ENCODE results near the gene TASL.
"Not testable (repeated sequence)": the region's sequence is repeated elsewhere in the genome, so short reads cannot be mapped to it uniquely, and the experiment has no call there.

Gene TASL

DNA sequence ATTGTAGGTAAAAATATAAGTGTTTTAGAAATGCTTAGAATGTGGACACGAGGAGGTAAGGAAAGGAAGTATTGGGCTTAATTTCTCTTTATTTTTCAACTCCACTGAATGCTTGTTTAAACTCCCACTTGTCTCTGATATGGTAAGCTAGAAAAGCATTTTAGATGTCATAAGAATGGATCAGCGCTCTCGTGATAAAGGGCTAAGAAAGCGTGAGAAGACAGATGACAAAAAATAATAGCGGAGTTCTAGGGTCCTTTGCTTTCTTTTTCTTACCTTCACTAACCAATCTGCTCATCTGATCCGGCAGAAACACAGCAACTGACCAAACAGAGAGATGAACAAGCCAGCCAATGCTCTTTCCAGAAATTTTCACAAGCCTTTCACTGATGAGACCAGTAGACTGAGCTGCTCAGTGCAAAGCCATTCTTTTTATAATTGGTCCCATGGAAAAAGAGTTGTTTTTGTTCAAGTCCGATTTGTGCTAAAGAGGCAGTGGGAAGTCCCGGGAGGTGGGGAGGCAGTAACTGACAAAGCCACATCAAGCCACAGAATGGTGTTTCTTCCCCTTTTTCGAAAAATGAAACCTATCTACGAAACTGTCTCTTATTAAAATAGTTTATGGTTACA is at the start of gene TASL:
TSS of gene TASL (minus strand) at position 405 of the 630 bp plus-strand sequence. CDS start 17,411 bp downstream, outside the sequence.
- DNase-seq (ENCODE audit: low read depth) = no peak

GRCh38 chrX:30626402-30626801 is 48.8 kb upstream of the TASL start:
- DNase-seq (ENCODE audit: low read depth) = no peak

GRCh38 chrX:30622361-30622760 is 44.8 kb upstream of the TASL start:
- DNase-seq (ENCODE audit: low read depth) = no peak

GRCh38 chrX:30620980-30621618 is 43.5 kb upstream of the TASL start:
- no peak for DNase-seq (ENCODE audit: low read depth)

- DNase-seq (ENCODE audit: low read depth) = no peak
Observed at GRCh38 chrX:30620125-30620524, 42.6 kb upstream of the TASL start.

GRCh38 chrX:30618160-30618765 is 40.7 kb upstream of the TASL start:
- DNase-seq (ENCODE audit: low read depth) = no peak

DNA sequence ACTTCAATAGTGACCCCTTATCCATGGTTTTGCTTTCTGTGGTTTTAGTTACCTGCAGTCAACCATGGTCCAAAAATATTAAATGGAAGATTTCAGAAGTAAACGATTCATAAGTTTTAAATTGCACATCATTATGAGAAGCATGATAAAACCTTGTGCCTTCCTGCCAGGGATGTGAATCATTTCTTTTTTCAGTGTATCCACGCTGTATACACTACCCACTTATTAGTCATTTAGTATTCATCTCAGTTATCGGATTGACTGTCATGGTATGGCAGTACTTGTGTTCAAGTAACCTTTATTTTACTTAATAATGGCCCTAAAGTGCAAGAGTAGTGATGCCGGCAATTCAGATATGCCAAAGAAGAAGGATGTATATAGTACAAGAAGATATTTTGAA is 37.7 kb upstream of the TASL start:
- DNase-seq (ENCODE audit: low read depth) = no peak

- no peak for DNase-seq (ENCODE audit: low read depth)
Observed at GRCh38 chrX:30613721-30614120, 36.2 kb upstream of the TASL start.

- DNase-seq (ENCODE audit: low read depth) = no peak
Observed at GRCh38 chrX:30612250-30612655, 34.7 kb upstream of the TASL start.

GRCh38 chrX:30610026-30610425 is 32.5 kb upstream of the TASL start:
- no peak for DNase-seq (ENCODE audit: low read depth)

- DNase-seq (ENCODE audit: low read depth) = no peak
Observed at GRCh38 chrX:30607155-30607554, 29.6 kb upstream of the TASL start.

DNA sequence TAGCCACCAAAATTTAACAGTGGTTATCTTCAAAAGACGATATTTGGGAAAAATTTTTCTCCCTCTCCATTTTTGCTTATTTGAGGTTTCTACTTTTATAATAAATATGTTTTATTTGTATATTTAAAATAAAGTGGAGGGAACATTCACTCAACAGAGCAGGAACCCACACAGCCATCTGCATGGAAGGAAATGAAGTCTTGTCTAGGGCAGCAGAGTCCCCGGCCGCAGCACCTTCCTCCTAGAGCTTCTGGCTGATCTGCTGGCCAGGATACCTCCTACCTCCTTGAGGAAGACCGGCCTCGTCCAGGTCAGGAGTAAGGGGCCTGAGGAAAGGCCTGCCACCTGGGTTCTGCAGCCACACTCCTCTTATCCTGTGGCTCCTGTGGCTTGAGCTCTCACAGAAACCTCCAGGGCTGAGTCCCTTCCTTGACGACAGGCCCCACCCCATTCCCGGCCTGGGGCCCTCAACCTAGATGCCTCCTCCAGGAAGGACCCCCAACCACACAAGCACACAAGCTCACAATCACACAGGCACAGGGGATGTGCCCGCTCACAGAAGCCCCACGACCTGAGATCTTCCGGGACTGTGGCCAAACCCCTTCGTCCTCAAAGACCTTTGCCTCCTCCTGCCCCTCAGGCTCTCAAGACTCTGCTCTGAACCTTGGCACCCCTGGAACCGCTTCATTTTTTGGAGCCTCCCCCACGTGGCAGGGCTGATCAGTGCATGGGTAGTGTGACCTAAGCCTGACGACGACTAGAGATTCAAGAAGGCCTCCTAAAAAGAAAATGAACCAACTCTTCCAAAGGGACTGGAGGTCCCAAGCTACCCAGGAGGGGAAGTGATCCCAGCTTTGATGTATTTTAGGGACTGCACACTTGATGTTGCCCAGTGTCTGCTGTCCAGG is 23.0 kb upstream of the TASL start:
- DNase-seq (ENCODE audit: low read depth) = not testable (repeated sequence)

DNA sequence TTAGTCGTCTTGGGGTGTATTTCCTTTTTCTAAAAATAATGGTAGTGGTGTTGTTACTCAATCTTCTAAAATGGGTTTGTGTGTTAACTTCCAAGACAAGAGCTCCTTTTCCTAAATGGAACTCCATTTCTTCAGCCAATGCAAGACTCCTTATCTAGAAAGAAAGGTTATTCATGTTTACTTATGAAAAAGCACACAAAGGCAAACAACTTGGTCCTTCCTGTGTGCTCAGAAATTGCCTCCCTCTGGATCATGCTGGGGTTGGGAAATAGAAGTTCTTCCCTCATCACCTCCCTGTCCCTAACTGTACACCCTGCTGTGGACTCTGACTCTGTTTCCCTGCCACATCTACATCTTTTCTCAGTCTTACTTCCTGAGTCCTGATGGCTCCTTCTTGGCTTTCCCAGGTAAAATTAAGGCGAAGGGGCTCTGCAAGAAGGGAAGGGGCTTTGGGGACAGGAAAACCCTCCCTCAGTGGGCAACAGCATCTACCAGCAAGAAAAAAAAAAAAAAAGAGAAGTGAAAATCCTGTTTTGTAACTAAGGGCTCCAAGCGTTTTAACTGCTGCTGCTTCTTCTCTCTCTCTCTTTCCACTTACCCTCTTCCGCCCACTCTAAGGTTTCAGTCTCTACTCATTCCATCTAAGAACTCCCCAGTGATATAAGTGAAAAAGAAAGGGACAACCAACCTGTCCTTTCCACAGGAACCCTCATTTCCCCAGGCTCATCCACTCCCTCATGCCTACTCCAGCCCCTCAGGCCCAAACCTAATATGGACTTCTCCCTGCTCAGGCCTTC is 19.8 kb upstream of the TASL start:
- no peak for DNase-seq (ENCODE audit: low read depth)

- DNase-seq (ENCODE audit: low read depth) = no peak
Observed at GRCh38 chrX:30593440-30594200, 16.1 kb upstream of the TASL start.

GRCh38 chrX:30592831-30593230 is 15.3 kb upstream of the TASL start:
- DNase-seq (ENCODE audit: low read depth) = no peak

DNA sequence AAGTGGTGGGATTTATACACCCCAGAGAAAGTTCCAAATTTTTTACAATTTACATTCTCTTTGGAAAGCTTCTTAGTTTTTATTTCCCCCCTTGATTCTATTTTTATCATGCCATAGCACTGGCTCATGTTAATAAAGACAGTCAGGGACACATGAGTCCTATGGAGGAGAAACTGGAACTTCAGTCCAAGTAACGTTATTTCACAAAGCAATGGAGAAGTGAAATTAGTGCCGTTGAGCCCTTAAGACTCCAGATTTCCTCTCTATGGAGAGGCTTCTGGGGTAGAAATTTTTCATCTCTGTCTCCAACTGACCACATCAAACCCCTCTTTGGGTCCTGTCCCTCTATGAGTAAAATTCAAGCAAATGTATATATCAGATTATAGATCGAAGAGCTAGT is 12.8 kb upstream of the TASL start:
- no peak for DNase-seq (ENCODE audit: low read depth)

DNA sequence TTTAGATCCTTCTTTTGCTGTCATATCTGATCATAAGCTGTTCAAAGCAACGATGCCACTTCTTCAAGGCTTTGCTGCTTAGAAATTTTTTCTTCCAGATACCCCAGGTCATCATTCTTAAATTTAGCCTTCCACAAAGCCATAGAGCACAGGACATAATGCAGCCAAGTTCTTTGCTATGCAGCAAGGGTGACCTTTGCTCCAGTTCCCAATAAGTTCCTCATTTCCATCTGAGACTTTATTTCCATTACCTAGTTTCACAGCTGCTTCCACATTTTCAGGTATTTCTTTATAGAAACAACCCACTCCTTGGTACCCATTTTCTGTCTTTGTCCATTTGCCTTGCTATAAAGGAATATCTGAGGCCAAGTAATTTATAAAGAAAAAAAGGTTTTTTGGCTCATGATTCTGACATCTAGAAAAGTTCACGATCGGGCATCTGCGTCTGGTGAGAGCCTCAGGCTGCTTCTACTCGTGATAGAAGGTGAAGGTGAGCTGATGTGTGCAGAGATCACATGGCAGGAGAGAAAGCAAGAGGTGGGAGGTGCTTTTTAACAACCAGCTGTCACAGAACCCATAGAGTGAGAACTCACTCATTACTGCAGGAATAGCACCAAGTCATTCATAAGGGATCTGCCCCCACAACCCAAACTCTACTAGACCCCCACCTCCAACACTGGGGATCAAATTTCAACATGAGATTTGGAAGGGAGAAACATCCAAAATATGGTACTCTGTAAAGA is 11.8 kb upstream of the TASL start:
- DNase-seq (ENCODE audit: low read depth) = no peak

DNA sequence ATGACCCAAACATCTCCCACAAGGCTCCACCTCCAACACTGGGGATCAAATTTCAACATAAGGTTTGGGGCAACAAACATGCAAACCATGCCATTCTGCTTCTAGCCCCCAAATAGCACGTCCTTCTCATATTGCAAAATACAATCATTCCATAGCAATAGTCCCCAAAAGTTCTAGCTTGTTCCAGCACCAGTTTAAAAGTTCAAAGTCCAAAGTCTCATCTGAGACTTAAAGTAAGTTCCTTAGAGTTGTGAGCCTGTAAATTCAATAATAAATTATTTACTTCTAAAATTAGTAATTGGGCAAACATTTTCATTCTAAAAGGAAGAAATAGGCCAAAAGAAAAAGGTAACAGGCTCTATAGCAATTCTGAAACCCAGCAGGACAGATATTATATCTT is 8.9 kb upstream of the TASL start:
- no peak for DNase-seq (ENCODE audit: low read depth)

DNA sequence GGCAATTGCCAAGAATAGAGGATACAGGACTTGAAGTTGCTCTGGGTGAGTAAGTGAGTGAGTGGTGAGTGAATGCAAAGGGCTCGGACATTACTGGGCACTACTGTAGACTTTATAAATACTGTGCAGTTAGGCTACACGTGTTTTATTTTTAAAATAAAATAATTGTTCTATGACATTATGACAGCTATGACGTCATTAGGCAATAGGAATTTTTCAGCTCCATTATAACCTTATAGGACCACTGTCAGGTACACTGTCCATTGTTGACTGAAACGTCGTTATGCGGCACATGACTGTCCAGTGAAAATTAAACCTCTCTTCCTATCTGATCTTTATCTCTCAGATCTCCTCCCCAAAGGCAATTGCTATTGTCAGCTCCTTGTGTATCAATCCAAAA is 5.1 kb upstream of the TASL start:
- DNase-seq (ENCODE audit: low read depth) = no peak

GRCh38 chrX:30580641-30581040 is 3.1 kb upstream of the TASL start:
- no peak for DNase-seq (ENCODE audit: low read depth)
